Measurements from ENCODE around the gene SLC66A1.
"Not testable (repeated sequence)": the region's sequence is repeated elsewhere in the genome, so short reads cannot be mapped to it uniquely, and the experiment has no call there.

Gene SLC66A1, protein sequence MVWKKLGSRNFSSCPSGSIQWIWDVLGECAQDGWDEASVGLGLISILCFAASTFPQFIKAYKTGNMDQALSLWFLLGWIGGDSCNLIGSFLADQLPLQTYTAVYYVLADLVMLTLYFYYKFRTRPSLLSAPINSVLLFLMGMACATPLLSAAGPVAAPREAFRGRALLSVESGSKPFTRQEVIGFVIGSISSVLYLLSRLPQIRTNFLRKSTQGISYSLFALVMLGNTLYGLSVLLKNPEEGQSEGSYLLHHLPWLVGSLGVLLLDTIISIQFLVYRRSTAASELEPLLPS

GRCh38 chr1:19311931-19312781 lies at the start of gene SLC66A1, which contains the start of gene AKR7A2:
SLC66A1 (plus strand) TSS chr1:19312326; CDS start chr1:19317678, 5,352 bp downstream.
AKR7A2 (minus strand) TSS chr1:19312144; CDS start chr1:19312124, 20 bp downstream.
- Mint-ChIP-seq H3K4me1 (ENCODE audit: low read depth) (peaks cover 32% of the 10 kb centered on the region), H3K27ac (peak within 1 kb of the TSS; percentile 91), H3K4me3 (peak within 1 kb of the TSS; percentile 93), H3K27me3 (ENCODE audit: low read depth) (no peaks in the 10 kb centered on the region), H3K9me3 (no peaks in the 10 kb centered on the region), H3K36me3 (ENCODE audit: low read depth) (peaks cover 9% of the 10 kb centered on the region)
- DNase-seq (ENCODE audit: low spot score), result peak; percentile 96

DNA sequence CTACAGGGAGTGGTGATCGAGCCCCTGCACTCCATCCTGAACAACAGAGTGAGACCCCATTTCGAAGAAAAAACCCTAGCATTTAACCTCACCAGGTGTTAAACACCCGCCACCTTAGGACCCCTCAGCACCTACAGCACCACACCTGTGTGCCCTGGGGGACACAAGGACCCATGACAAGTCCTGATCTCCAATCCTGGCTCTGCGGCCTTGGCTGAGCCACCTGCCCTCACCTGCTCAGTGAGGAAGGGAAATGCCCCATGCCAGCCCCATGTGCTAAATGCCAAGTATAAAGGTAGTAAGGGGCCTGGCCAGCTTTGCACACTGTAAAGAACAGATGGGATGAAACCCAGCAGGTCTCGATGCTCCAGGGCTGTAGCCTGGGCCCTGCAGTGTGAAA lies 49.4 kb upstream of the SLC66A1 start:
- no peaks in the 10 kb centered on the region for H3K27me3 Mint-ChIP-seq (ENCODE audit: low read depth)
- no peak overlapping the region for H3K4me3 Mint-ChIP-seq
- no peaks in the 10 kb centered on the region for H3K4me1 Mint-ChIP-seq (ENCODE audit: low read depth)
- peaks cover 10% of the 10 kb centered on the region for H3K36me3 Mint-ChIP-seq (ENCODE audit: low read depth)
- no peak overlapping the region for H3K27ac Mint-ChIP-seq
- no peaks in the 10 kb centered on the region for H3K9me3 Mint-ChIP-seq
- DNase-seq (ENCODE audit: low spot score), result no peak

GRCh38 chr1:19268445-19268844 lies 43.7 kb upstream of the SLC66A1 start:
- H3K27me3 Mint-ChIP-seq (ENCODE audit: low read depth), result peaks cover 4% of the 10 kb centered on the region
- H3K27ac Mint-ChIP-seq, result no peak overlapping the region
- no peak for DNase-seq (ENCODE audit: low spot score)
- no peaks in the 10 kb centered on the region for H3K9me3 Mint-ChIP-seq
- no peaks in the 10 kb centered on the region for H3K4me1 Mint-ChIP-seq (ENCODE audit: low read depth)
- no peak overlapping the region for H3K4me3 Mint-ChIP-seq
- H3K36me3 Mint-ChIP-seq (ENCODE audit: low read depth), result no peaks in the 10 kb centered on the region

DNA sequence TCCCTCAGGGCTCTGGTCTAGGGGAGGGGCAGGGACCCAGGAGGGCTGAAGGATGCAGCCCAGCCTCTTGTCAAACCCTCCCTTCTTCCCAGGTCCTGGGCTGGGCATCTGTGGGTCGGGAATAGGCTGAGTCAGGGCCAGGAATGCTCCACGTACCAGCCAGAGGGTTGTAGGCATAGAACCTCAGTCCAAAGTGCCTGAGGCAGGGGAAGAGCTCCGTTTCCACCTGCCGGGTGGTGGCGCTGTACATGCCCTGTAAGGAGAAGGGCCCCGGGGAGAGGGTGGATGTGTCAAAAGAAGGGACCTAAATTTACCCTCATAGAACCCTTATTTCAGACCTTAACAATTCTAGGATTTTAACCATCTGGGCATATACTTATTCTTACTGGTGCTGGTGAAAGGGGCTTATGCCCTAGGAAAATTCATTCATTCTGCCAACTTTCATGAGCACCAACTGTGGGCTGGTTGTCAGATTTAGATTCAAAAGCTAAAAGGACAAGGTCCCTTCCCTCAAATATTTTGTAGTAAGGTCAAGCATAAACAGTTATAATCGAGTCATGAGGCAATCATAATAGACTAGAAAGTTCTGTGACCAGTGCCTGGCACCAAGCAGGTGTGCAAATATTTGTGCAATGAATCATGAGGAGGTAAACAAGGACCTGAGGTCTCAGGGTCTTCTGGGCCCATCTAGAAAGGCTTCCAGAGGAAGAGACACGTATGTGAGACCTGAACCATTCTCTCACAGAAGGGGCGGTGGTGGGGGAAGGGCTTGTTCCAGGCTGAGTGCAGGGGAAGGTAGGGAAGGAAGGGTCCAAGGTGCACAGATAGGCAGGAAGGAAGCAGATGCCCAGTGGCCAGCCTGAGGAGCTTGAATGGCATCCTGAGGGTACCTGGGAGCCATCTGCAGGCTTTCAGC lies 42.4 kb upstream of the SLC66A1 start:
- not testable (repeated sequence) for DNase-seq (ENCODE audit: low spot score); H3K9me3 Mint-ChIP-seq; H3K36me3 Mint-ChIP-seq (ENCODE audit: low read depth); H3K27ac Mint-ChIP-seq; H3K27me3 Mint-ChIP-seq (ENCODE audit: low read depth); H3K4me3 Mint-ChIP-seq; H3K4me1 Mint-ChIP-seq (ENCODE audit: low read depth)

DNA sequence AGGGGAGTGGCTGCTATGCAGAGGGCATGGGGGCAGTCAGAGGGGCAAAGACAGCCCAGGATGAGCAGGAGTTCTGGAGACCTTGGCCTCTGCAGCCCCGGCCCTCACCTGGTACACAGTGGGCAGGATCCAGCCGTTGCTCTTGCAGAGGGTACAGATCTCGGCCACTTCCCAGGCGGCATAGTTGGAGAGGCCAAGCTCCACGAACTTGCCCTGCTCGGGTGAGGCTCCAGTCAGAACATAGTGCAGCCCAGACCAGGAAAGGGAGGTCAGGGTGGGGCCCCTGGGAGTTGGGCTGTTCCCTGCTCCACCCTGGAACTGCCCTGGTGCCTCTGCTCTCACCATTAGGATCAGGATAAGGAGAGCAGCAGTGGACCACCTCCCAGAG lies 41.8 kb upstream of the SLC66A1 start:
- DNase-seq (ENCODE audit: low spot score); H3K27me3 Mint-ChIP-seq (ENCODE audit: low read depth); H3K4me3 Mint-ChIP-seq; H3K9me3 Mint-ChIP-seq; H3K36me3 Mint-ChIP-seq (ENCODE audit: low read depth); H3K4me1 Mint-ChIP-seq (ENCODE audit: low read depth); H3K27ac Mint-ChIP-seq: not testable (repeated sequence)

DNA sequence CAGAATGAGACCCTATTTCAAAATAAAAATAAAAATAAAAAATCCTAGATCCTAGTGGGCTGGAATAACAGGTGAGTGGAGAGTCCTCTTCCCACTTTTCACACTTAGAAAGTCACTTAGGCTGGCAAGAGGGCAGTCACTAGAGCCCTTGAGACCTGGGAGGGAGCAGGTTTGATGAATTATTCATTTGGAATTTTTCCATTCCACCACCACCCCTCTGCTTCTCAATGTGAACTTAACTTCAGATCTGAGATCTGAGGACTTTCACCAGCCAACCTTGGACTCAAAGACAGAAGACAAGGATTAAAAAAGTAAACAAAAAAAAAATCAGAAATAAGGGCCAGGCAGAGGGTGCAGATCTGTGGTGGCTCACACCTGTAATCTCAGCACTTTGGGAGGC lies 40.1 kb upstream of the SLC66A1 start:
- H3K27ac Mint-ChIP-seq, result no peak overlapping the region
- H3K36me3 Mint-ChIP-seq (ENCODE audit: low read depth), result peaks cover 3% of the 10 kb centered on the region
- no peak for DNase-seq (ENCODE audit: low spot score)
- no peaks in the 10 kb centered on the region for H3K4me1 Mint-ChIP-seq (ENCODE audit: low read depth)
- H3K4me3 Mint-ChIP-seq, result no peak overlapping the region
- peaks cover 13% of the 10 kb centered on the region for H3K27me3 Mint-ChIP-seq (ENCODE audit: low read depth)
- no peaks in the 10 kb centered on the region for H3K9me3 Mint-ChIP-seq

GRCh38 chr1:19273106-19273843 lies 38.9 kb upstream of the SLC66A1 start:
- no peaks in the 10 kb centered on the region for H3K9me3 Mint-ChIP-seq
- no peak overlapping the region for H3K27ac Mint-ChIP-seq
- DNase-seq (ENCODE audit: low spot score), result no peak
- H3K36me3 Mint-ChIP-seq (ENCODE audit: low read depth), result peaks cover 3% of the 10 kb centered on the region
- peaks cover 13% of the 10 kb centered on the region for H3K27me3 Mint-ChIP-seq (ENCODE audit: low read depth)
- H3K4me3 Mint-ChIP-seq, result no peak overlapping the region
- no peaks in the 10 kb centered on the region for H3K4me1 Mint-ChIP-seq (ENCODE audit: low read depth)

DNA sequence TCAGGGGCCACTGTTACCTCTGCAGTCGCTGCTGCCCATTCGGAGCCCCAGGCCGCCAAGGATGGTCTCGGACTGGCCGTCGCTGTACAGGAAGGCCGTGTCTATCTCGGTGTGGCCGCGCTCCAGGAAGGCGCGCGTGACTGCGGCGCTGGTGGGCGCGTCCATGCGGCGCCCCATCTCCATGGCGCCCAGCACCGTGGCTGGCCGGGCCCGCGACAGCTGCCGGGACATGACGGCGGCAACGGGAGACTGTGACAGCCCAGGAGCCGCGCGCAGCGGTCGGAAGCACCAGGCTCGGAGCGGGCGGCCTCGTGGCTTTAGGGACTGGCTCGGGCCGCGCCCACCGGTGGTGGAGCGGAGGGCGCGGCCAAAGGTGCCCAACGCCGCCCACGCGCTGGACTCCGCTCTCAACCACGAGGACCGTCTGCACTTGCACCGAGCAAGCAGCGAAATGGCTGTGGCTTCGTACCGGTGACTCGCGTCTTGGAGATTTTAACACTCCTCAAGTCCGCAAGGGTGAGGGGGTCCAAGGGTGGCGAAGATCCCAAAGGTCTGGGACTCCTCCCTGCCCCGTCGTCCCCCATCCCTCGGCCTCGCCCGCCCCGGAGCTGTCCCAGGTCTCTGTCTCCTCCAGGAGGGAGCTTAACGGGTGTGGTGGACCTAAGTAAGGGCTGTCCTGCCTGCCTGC lies 38.1 kb upstream of the SLC66A1 start:
- not testable (repeated sequence) for H3K36me3 Mint-ChIP-seq (ENCODE audit: low read depth); H3K4me1 Mint-ChIP-seq (ENCODE audit: low read depth); H3K4me3 Mint-ChIP-seq; H3K27ac Mint-ChIP-seq; H3K9me3 Mint-ChIP-seq; DNase-seq (ENCODE audit: low spot score)
- H3K27me3 Mint-ChIP-seq (ENCODE audit: low read depth), result peaks cover 13% of the 10 kb centered on the region

DNA sequence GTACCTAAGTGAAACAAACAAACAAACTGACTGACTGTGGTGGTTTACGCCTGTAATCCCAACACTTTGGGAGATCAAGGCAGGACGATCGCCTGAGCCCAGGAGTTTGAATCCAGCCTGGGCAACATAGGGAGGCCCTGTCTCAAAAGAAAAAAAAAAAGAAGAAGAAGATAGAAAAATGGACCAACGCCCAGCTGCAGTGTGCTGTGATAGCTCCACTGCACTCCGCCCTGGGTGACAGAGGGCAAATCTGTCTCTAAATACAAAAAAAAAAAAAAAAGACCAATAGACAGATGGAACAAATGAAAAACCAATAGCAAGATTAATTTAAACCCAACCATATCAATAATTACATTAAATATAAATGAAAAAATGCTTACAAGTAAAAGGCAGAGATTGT lies 37.5 kb upstream of the SLC66A1 start:
- no peaks in the 10 kb centered on the region for H3K9me3 Mint-ChIP-seq
- H3K36me3 Mint-ChIP-seq (ENCODE audit: low read depth), result peaks cover 3% of the 10 kb centered on the region
- H3K4me3 Mint-ChIP-seq, result no peak overlapping the region
- DNase-seq (ENCODE audit: low spot score), result no peak
- no peak overlapping the region for H3K27ac Mint-ChIP-seq
- H3K4me1 Mint-ChIP-seq (ENCODE audit: low read depth), result no peaks in the 10 kb centered on the region
- H3K27me3 Mint-ChIP-seq (ENCODE audit: low read depth), result peaks cover 13% of the 10 kb centered on the region

- no peak for DNase-seq (ENCODE audit: low spot score)
- H3K27me3 Mint-ChIP-seq (ENCODE audit: low read depth), result peaks cover 3% of the 10 kb centered on the region
- peaks cover 3% of the 10 kb centered on the region for H3K36me3 Mint-ChIP-seq (ENCODE audit: low read depth)
- H3K4me3 Mint-ChIP-seq, result no peak overlapping the region
- no peak overlapping the region for H3K27ac Mint-ChIP-seq
- peaks cover 2% of the 10 kb centered on the region for H3K4me1 Mint-ChIP-seq (ENCODE audit: low read depth)
- H3K9me3 Mint-ChIP-seq, result no peaks in the 10 kb centered on the region
These were observed 28.2 kb upstream of the SLC66A1 start for GRCh38 chr1:19283891-19284290.

GRCh38 chr1:19284881-19285280 lies 27.2 kb upstream of the SLC66A1 start:
- no peak for DNase-seq (ENCODE audit: low spot score)
- Mint-ChIP-seq H3K9me3 (no peaks in the 10 kb centered on the region), H3K27me3 (ENCODE audit: low read depth) (peaks cover 3% of the 10 kb centered on the region), H3K36me3 (ENCODE audit: low read depth) (peaks cover 3% of the 10 kb centered on the region), H3K4me1 (ENCODE audit: low read depth) (peaks cover 2% of the 10 kb centered on the region), H3K4me3 (no peak overlapping the region), H3K27ac (no peak overlapping the region)

GRCh38 chr1:19285366-19285765 lies 26.8 kb upstream of the SLC66A1 start:
- H3K27me3 Mint-ChIP-seq (ENCODE audit: low read depth); H3K27ac Mint-ChIP-seq; H3K4me1 Mint-ChIP-seq (ENCODE audit: low read depth); H3K4me3 Mint-ChIP-seq; H3K36me3 Mint-ChIP-seq (ENCODE audit: low read depth); H3K9me3 Mint-ChIP-seq; DNase-seq (ENCODE audit: low spot score): not testable (repeated sequence)

DNA sequence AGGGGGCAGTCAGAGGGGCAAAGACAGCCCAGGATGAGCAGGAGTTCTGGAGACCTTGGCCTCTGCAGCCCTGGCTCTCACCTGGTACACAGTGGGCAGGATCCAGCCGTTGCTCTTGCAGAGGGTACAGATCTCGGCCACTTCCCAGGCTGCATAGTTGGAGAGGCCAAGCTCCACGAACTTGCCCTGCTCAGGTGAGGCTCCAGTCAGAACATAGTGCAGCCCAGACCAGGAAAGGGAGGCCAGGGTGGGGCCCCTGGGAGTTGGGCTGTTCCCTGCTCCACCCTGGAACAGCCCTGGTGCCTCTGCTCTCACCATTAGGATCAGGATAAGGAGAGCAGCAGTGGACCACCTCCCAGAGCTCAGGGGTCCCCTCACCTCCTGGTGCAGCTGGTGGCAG lies 26.3 kb upstream of the SLC66A1 start:
- not testable (repeated sequence) for H3K27ac Mint-ChIP-seq; H3K36me3 Mint-ChIP-seq (ENCODE audit: low read depth); DNase-seq (ENCODE audit: low spot score); H3K4me3 Mint-ChIP-seq; H3K4me1 Mint-ChIP-seq (ENCODE audit: low read depth); H3K27me3 Mint-ChIP-seq (ENCODE audit: low read depth); H3K9me3 Mint-ChIP-seq

Measured in T-helper 2 cell treated with Interferon-gamma antibody and Interleukin-4, amounts not matched to agents 5 μg/mL and 100 μg/mL, for 36 hours (primary cell).